GM12873 (cell line): Measurements from ENCODE around the gene DACH1.

Experiments used
- TF ChIP-seq, protein P1 (sequence below): IDR thresholded peaks from 2 replicates; pipeline ENCODE4 v1.5.1; 2012; ENCODE audit warnings: low read depth, mild to moderate bottlenecking, moderate library complexity, low read length, control low read depth; ENCODE audit not compliant: insufficient read depth; ENCODE audit errors: missing control alignments

Gene DACH1

DNA sequence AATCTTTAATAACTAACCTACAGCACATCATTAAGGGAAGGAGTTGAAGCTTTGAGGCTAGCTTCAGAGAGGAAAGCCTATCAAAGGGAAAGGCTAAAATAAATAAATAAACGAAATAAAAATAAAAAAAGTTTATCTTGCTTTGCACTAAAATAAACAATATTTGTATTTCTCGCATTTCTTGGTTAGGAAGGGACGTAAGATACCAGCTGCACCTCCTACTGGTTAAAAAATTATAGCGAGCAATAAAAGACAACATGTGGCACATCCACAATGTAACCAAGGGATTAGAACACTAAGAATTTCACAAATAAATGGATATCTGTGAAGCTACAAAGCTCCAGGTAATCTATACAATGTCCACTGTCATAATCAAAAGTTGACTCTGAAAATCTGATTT is 194.5 kb downstream of the DACH1 start:
- TF ChIP-seq, protein P1, sequence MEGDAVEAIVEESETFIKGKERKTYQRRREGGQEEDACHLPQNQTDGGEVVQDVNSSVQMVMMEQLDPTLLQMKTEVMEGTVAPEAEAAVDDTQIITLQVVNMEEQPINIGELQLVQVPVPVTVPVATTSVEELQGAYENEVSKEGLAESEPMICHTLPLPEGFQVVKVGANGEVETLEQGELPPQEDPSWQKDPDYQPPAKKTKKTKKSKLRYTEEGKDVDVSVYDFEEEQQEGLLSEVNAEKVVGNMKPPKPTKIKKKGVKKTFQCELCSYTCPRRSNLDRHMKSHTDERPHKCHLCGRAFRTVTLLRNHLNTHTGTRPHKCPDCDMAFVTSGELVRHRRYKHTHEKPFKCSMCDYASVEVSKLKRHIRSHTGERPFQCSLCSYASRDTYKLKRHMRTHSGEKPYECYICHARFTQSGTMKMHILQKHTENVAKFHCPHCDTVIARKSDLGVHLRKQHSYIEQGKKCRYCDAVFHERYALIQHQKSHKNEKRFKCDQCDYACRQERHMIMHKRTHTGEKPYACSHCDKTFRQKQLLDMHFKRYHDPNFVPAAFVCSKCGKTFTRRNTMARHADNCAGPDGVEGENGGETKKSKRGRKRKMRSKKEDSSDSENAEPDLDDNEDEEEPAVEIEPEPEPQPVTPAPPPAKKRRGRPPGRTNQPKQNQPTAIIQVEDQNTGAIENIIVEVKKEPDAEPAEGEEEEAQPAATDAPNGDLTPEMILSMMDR = no peak

DNA sequence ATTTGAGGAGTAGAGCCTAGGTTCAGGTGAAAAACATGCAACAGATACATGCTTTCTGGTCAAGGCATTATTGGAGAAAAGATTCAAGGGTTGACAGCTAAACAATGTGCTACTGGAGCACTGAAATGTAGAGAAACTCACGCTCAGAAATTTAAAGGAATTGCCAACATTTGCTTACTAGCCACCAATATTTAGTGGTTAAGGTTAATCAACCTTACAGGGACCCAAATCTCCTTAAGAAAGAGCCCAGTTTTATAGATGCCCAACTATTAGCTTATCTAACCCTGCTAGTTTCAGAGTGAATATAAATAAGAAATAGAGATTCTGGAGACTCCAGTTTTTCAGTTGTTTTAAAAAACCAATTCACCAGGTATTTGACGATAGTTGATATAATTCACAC is 203.6 kb downstream of the DACH1 start:
- TF ChIP-seq, protein P1 = no peak

DNA sequence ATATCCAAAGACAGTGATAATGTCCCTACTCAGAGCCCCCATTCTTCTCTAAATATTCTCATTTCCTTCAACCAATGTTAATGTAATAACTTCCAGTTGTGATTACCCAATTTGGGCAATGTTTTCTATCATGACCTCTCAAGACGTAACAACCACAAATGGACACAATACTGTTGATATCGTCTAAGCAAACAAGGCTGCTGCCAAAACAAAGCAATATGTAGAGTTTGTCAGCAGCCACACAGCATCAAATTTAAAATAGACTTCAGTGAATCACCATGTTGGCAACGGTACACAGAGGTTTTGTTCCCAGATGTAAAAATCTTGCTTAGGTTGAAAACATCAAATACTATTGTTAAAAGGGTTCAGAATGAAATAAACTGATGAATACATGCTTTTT is 205.1 kb downstream of the DACH1 start:
- TF ChIP-seq, protein P1 = no peak

DNA sequence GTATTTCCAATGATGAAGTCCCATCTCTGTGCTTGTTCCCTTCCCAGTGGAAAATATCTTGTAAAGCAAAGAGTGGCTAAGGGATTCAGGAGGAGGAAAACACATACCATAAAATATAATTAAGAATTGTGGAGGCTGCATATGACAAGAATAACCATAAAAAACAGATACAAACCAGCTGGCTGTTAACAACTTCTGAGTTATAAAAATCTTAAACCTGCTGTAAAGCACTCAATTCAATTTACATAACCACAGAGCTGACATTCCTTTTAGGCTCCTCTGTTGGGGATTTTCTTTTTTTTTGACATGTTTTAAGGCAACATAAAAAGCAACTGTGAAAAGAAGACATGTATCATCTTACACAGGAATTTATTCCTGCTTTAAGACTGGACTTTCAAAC is 207.6 kb downstream of the DACH1 start:
- TF ChIP-seq, protein P1 = no peak

DNA sequence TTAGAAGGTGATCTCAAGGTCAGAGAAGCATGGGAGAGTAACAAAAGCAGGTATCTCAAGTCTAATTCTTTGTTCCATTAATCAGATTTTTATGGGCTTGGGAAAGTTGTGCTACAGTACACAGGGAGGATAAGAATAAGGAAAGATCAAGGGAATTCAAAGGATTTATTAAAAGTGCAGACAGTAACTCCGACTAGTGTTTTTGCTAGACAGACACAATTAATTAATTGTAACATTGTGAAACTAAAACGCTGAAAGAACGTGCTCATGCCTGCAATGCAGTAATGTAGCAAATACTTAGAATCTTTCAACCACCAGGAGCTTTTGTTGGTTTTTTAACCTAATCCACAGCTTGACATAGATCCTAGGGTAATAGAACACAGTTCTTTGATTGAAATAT is 221.5 kb downstream of the DACH1 start:
- TF ChIP-seq, protein P1 = no peak

DNA sequence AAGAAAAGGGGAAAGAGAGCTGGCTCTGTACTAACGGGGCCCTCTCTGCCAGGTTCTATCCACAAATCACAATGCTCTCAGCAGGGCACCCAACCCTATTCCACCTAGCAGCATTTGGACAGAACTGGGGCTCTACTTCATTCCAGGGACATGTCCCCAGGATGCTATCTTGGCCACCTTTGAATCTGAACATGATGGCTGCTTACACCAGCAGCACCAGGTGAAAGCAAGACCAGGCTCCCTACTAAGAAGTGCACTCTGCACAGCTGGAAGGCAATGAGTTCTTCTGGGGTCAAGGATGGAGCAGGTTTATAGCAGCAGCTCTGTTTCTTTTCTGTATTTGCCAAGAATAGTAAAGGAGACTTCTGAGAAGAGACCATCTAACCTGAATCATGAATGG is 222.4 kb downstream of the DACH1 start:
- TF ChIP-seq, protein P1 = no peak

DNA sequence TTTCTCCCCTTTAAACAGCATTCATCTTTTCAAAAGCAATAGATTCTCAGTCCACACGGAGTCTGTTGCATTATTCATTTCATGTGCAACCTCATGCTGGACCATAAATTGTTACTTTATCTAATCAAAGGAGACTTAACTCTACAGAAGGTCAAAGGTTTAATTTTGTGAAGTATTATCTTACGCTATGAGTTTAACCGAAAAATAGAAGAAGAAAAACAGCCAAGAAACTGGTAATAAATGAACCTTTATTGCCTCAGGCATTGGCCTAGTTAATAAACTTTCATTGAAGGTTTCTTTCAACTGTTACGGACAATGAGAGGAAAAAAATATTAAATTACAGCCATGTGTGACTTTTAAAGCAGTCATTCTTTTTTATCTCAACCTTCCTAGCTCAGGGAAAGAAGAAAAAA is 223.6 kb downstream of the DACH1 start:
- TF ChIP-seq, protein P1 = no peak
